ENCODE results near the gene MBTPS1.
"Not testable (repeated sequence)": the region's sequence is repeated elsewhere in the genome, so short reads cannot be mapped to it uniquely, and the experiment has no call there.

MBTPS1 gene

DNA sequence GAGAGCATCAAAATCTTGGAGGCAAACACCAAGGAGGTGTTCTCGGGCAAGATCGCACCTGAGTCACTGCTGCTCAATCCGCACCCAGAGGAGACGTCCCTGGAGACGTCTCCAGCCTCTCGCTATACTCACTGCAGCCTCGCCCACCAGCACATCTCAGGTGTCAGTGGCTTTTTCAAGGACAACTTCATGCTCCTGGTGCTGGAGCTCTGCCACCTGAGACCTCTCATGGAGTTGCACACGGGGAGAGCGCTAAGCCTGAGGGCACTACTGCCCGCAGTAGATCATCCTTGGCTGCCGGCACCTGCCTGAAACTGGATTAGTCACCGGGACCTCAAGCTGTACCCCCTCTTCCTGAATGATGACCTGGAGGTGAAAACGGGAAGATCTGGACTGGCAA lies 2.6 kb upstream of the MBTPS1 start:
- no peaks in the 10 kb centered on the region for H3K9me3 Mint-ChIP-seq
- H3K27ac Mint-ChIP-seq, result no peak overlapping the region
- peaks cover 30% of the 10 kb centered on the region for H3K4me1 Mint-ChIP-seq
- no peak overlapping the region for H3K4me3 Mint-ChIP-seq
- ATAC-seq, result no peak
- no peak for DNase-seq
- H3K27me3 Mint-ChIP-seq, result no peaks in the 10 kb centered on the region
- H3K36me3 Mint-ChIP-seq (ENCODE audit: low read depth), result peaks cover 6% of the 10 kb centered on the region

DNA sequence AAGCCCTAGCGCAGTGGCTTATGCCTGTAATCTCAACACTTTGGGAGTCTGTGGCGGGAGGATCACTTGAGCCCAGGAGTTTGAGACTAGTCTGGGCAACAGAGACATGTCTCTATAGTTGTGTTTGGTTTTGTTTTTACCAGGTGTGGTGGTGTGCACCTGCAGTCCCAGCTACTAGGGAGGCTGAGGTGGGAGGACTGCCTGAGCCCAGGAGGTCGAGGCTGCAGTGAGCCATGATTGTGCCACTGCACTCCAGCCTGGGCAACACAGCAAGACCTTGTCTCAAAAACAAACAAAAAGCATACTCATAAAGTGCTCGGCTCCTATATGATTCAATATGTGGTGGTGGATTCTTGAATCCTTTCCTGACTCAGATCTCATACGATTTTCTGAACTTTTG lies 1.6 kb upstream of the MBTPS1 start:
- not testable (repeated sequence) for H3K27me3 Mint-ChIP-seq
- peaks cover 32% of the 10 kb centered on the region for H3K4me1 Mint-ChIP-seq
- H3K4me3 Mint-ChIP-seq, result peak overlapping the region; percentile 88

DNA sequence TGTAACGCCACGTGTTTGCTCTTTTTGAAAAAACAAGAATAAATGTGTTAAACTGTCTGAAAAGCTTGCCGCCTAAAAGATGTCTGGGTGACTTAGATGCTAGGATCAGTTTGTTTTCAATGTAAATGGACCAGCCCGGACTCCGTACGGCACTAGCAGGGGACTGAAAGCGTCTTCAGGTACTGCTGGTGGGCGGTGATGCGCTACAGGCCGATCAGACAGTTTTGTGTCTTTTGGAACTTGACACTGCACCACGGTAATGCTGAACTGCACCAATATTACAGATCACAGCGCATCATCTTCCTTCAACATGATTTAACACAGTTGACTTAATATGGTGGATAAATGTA lies 727 bp upstream of the MBTPS1 start:
- DNase-seq (peak; percentile 48), ATAC-seq (no peak)
- peak overlapping the region; percentile 95 for H3K27ac Mint-ChIP-seq

More for the DNA sequence above, 1.6 kb upstream of the MBTPS1 start:
- ATAC-seq; H3K9me3 Mint-ChIP-seq; H3K36me3 Mint-ChIP-seq (ENCODE audit: low read depth); DNase-seq: not testable (repeated sequence)
- H3K27ac Mint-ChIP-seq, result peak overlapping the region; percentile 54

DNA sequence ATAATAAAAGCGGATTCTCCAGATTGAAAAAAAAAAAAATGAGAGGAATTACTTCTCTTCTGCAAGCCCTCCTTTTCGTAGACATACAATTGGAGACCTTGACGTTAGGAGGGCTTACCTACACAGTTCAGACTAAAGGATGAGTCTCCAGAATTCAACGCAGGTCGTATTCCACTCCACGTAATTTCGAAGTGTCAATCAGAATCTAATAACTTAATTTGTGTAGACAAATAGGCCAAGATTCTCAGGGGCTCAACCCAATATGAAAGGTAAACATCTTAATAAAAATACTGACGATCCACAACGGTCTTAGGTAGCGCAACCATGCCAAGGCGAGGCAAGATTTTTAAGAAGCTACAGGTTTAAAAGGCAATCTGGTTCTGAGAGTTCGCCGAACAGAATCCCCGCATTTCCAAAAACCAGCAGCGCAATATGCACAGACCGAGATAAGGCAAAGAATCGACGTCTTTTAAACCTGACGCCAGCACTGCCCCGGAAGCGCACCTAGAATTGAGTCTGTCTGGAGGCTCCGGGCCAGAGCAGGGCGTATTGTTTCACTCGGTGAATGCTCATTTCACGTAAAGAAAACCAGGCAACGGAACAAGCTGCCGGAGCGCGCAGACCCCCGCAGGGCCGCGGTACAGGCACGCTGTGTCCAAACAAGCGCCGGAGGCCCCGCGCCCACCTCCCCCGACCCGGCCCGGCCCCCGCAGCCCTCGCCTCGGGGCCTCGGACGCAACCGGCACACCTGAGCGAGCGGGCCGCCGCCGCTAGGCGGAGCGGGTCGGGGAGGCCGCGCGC lies 623 bp downstream of the MBTPS1 start:
- Mint-ChIP-seq H3K27ac (peak overlapping the region; percentile 91), H3K27me3 (no peaks in the 10 kb centered on the region), H3K9me3 (no peaks in the 10 kb centered on the region), H3K4me3 (peak overlapping the region; percentile 88), H3K36me3 (ENCODE audit: low read depth) (no peaks in the 10 kb centered on the region), H3K4me1 (peaks cover 48% of the 10 kb centered on the region)
- DNase-seq, result no peak
- peak; percentile 34 for ATAC-seq

More for the DNA sequence above, 727 bp upstream of the MBTPS1 start:
- Mint-ChIP-seq H3K4me3 (peak overlapping the region; percentile 88), H3K4me1 (peaks cover 35% of the 10 kb centered on the region), H3K27me3 (no peaks in the 10 kb centered on the region), H3K36me3 (ENCODE audit: low read depth) (peaks cover 3% of the 10 kb centered on the region), H3K9me3 (no peaks in the 10 kb centered on the region)

DNA sequence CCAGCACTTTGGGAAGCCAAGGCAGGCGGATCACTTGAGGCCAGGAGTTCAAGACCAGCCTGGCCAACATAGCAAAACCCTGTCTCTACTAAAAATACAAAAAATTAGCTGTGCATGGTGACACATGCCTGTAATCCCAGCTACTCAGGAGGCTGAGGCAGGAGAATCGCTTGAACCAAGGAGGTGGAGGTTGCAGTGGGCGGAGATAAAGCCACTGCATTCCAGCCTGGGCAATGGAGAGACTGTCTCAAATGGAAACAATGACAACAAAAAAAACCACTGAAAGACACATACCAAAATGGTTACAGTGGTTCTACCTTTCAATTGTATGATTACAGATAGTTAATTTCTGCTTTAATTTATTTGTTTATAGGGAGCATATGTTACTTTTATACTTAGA lies 4.8 kb downstream of the MBTPS1 start:
- peak overlapping the region; percentile 54 for H3K27ac Mint-ChIP-seq
- peak; percentile 6 for ATAC-seq
- H3K36me3 Mint-ChIP-seq (ENCODE audit: low read depth), result not testable (repeated sequence)

DNA sequence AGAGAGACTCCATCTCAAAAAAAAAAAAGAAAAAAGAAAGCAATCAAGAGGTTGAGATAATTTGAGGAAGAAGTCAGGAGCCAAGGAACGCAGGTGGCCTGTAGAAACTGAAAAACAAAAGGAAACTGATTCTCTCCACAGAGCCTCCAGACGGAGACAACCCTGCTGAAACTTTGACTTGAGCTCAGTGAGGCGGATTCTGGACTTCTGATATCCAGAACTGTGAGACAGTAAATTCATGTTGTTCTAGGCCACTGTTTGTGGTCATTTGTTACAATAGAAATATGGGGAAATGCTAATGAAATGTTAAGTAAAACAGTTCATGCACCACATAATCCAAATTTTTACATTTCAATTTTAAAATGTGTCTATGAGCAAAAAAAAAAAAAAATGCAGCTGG lies 5.2 kb downstream of the MBTPS1 start:
- no peak for ATAC-seq
- peak overlapping the region; percentile 54 for H3K27ac Mint-ChIP-seq

More for the DNA sequence above, 4.8 kb downstream of the MBTPS1 start:
- H3K9me3 Mint-ChIP-seq, H3K27me3 Mint-ChIP-seq: not testable (repeated sequence)
- Mint-ChIP-seq H3K4me1 (peaks cover 52% of the 10 kb centered on the region), H3K4me3 (peak overlapping the region; percentile 24)
- peak; percentile 40 for DNase-seq

DNA sequence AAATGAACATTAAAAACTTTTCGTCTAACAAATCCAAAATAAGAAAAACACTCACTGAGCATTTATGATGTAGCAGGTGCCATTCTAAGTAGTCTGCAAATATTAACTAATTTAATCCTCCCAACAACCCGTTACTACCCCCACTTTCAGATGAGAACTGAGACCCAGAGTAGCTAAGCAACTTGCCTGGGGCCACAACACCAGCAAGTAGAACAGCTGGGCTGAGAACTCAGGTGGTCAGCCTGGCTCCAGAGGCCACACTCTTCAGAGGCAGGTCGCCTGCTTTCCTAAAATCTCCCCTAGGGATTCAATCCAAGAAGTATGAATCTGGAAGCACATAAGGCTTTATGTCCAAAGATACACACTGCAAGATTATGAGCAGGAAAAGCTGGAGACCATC lies 6.2 kb downstream of the MBTPS1 start:
- Mint-ChIP-seq H3K4me3 (no peak overlapping the region), H3K36me3 (ENCODE audit: low read depth) (peaks cover 8% of the 10 kb centered on the region), H3K9me3 (no peaks in the 10 kb centered on the region), H3K27me3 (no peaks in the 10 kb centered on the region), H3K27ac (peak overlapping the region; percentile 59), H3K4me1 (peaks cover 54% of the 10 kb centered on the region)
- ATAC-seq (no peak), DNase-seq (no peak)

More for the DNA sequence above, 5.2 kb downstream of the MBTPS1 start:
- DNase-seq, result no peak
- Mint-ChIP-seq H3K4me1 (peaks cover 55% of the 10 kb centered on the region), H3K9me3 (no peaks in the 10 kb centered on the region), H3K4me3 (peak overlapping the region; percentile 24), H3K36me3 (ENCODE audit: low read depth) (peaks cover 4% of the 10 kb centered on the region), H3K27me3 (no peaks in the 10 kb centered on the region)

DNA sequence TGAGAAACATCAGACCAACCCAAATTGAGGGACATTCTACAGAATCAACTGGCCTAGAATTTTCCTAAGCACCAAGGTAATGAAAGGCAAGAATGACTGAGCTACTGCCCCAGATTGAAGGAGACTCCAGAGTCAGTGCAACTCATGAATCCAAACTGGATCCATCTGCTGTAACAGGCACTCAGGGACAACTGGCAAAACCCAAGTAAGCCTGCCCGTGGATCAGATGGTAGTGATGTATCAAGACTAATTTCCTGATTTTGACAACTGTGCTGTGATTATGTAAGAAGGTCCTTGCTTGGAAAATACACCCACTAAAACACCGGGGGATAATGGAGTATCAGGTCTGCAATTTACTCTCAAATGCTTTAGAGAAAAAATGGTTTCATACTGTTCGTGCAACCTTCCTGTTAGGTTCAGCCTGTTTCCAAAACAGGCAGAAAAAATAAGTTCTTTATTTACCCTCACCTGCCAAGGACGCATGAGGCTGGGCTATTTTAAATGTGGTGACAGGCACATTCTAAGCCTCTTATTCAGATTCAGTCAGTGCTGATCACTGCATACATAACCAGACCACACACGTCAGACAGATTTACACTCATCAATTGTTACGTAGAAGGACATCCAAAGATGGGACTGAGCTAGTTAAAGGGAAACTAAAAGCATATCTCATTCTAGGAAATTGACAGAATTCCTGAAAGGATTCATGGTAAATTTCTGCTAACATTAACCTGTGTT lies 7.0 kb downstream of the MBTPS1 start:
- H3K4me1 Mint-ChIP-seq, result peaks cover 52% of the 10 kb centered on the region
- no peak overlapping the region for H3K4me3 Mint-ChIP-seq
- DNase-seq, result no peak
- H3K36me3 Mint-ChIP-seq (ENCODE audit: low read depth), result peaks cover 8% of the 10 kb centered on the region
- H3K27ac Mint-ChIP-seq, result peak overlapping the region; percentile 20
- no peaks in the 10 kb centered on the region for H3K9me3 Mint-ChIP-seq
- no peaks in the 10 kb centered on the region for H3K27me3 Mint-ChIP-seq
- no peak for ATAC-seq

DNA sequence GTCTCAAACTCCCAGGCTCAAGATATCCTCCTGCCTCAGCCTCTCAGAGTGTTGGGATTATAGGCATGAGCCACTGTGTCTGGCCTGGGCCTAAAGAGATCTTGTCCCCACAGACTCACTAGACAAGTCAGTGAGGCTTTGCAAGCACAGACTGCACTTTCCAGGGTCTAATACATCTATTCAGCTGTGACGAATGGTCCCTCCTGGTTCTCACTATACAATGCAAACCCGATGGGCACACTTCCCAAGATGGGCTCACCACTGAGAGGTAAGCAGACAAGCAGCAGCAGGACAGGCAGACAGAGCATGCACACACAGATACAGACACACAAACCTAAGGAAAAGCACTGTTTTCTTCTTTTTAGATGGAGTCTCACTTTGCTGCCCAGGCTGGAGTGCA lies 8.8 kb downstream of the MBTPS1 start:
- Mint-ChIP-seq H3K36me3 (ENCODE audit: low read depth) (peaks cover 8% of the 10 kb centered on the region), H3K27ac (no peak overlapping the region), H3K4me1 (peaks cover 51% of the 10 kb centered on the region), H3K27me3 (no peaks in the 10 kb centered on the region), H3K9me3 (no peaks in the 10 kb centered on the region), H3K4me3 (no peak overlapping the region)
- DNase-seq, result no peak
- no peak for ATAC-seq

DNA sequence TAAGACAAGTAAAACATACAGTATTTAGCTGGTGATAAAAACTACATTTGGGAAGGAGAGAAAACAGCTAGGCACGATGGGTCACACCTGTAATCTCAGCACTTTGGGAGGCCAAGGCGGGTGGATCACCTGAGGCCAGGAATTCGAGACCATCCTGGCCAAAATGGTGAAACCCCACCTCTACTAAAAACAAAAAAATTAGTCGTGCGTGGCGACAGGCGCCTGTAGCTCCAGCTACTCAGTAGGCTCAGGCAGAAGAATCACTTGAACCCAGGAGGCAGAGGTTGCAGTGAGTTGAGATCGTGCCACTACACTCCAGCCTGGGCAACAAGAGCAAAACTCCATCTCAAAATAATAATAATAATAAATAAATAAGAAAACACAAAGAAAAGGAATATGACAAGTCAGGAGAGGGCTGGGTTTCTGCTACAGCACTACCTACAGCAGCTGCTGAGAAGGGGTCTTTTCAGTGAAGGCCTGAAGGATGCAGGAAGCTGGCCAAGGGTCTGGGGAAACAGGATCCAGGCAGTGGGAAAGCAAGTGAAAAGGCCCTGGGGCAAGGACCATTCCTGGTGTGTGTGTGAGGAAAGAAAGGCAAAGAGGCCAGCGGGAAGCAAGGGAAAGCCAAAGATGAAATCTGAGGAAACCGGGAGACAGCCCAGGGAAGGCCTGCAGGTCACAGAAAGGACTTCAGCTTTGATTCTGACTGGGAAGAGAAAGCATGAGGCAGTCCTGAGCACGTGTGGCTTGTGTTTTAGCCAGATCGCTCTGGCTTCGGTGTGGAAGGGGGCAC lies 10.6 kb downstream of the MBTPS1 start:
- Mint-ChIP-seq H3K27ac (no peak overlapping the region), H3K4me3 (no peak overlapping the region), H3K4me1 (peaks cover 46% of the 10 kb centered on the region), H3K36me3 (ENCODE audit: low read depth) (peaks cover 11% of the 10 kb centered on the region), H3K9me3 (no peaks in the 10 kb centered on the region), H3K27me3 (no peaks in the 10 kb centered on the region)
- no peak for ATAC-seq
- no peak for DNase-seq

DNA sequence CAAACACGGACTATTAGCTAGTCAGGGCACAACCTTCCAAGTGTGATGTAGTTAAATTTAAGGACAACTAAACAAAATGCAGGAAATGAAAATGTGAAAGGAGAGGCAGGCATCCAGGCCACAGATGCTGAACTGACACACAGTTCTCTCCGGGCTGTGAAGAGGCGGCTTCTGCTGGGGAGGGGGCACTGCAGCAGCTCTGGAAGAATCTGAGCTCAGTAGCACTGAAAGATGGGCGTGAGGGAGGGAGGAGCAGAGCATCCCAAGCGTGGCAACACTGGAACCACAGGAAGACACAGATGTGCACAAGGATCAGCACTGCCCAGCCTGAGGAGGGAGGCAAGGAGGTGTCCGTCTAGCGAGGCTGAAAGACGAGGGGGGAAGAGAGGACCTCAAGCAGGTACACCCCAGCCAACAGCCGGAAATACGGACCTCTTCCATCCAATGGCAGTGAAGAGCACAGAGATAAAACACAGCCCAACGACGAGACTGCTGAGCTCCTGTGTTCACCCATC lies 11.4 kb downstream of the MBTPS1 start:
- H3K27ac Mint-ChIP-seq, result no peak overlapping the region
- peaks cover 11% of the 10 kb centered on the region for H3K36me3 Mint-ChIP-seq (ENCODE audit: low read depth)
- no peak overlapping the region for H3K4me3 Mint-ChIP-seq
- no peaks in the 10 kb centered on the region for H3K9me3 Mint-ChIP-seq
- ATAC-seq (no peak), DNase-seq (no peak)
- H3K27me3 Mint-ChIP-seq, result no peaks in the 10 kb centered on the region
- H3K4me1 Mint-ChIP-seq, result peaks cover 39% of the 10 kb centered on the region

DNA sequence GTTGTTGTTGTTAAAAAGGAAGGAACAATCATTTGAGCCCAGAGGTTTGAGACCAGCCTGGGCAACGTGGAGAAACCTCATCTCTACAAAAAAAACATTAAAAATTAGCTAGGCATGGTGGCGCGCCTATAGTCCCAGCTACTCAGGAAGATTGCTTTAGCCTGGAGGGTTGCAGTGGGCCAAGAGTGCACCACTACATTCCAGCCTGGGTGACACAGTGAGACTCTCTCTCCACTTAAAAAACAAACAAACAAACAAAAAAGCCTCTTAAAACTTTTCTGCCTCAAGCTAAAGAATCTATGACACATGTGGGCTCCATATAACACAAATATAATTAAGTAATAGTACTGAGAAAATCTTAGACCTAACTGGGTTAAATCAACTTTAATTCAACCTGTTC lies 12.5 kb downstream of the MBTPS1 start:
- Mint-ChIP-seq H3K4me3 (no peak overlapping the region), H3K36me3 (ENCODE audit: low read depth) (peaks cover 13% of the 10 kb centered on the region), H3K27ac (no peak overlapping the region), H3K4me1 (peaks cover 42% of the 10 kb centered on the region), H3K27me3 (no peaks in the 10 kb centered on the region), H3K9me3 (no peaks in the 10 kb centered on the region)
- DNase-seq, result no peak
- no peak for ATAC-seq

DNA sequence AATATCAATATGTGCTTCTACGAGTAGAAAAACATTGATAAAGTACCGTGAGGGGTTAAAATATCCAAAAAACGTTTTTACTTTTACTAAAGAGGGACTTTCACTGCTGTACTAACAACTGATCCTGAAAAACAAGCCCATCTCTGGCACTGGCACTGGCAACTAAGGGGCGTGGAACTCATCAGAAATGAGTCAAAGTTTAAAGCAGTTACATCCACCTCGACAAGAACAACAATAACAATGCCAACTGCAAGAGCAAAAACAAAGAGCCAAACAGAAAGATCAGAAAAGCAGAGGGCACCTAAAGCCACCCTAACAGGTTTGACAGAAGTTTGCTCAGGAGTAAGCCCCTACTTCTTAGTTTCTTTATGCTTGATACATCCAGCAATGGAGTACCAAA lies 13.1 kb downstream of the MBTPS1 start:
- Mint-ChIP-seq H3K36me3 (ENCODE audit: low read depth) (peaks cover 18% of the 10 kb centered on the region), H3K4me1 (peaks cover 38% of the 10 kb centered on the region), H3K9me3 (no peaks in the 10 kb centered on the region), H3K4me3 (no peak overlapping the region), H3K27ac (no peak overlapping the region), H3K27me3 (no peaks in the 10 kb centered on the region)
- ATAC-seq, result no peak
- DNase-seq, result no peak

DNA sequence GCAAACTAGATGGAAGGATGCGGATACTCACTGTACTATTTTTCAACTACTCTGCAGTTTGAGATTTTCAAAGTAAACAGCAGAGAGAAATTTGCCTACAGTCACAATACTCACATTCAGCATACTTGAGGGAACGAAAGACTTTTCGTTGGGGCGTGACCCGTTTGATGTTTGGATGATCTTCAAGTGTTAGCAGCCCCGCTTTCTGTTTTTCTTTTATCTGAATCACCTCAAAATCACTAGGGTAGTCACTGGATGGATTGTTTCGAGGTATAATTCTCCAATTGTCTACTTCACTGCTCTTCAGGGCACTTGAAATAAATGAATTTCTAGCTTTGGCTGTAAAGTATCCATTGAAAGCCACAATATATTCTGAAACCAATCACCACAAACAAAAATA lies 17.8 kb downstream of the MBTPS1 start:
- peaks cover 22% of the 10 kb centered on the region for H3K4me1 Mint-ChIP-seq
- DNase-seq (no peak), ATAC-seq (no peak)
- no peaks in the 10 kb centered on the region for H3K9me3 Mint-ChIP-seq
- H3K27ac Mint-ChIP-seq, result no peak overlapping the region
- H3K36me3 Mint-ChIP-seq (ENCODE audit: low read depth), result peaks cover 36% of the 10 kb centered on the region
- no peak overlapping the region for H3K4me3 Mint-ChIP-seq
- H3K27me3 Mint-ChIP-seq, result no peaks in the 10 kb centered on the region

Measured in activated naive CD8-positive, alpha-beta T cell treated with anti-CD3 and anti-CD28 coated beads, Interleukin-2, amount 50 U/mL, for 24 hours (primary cell).